Measurements from ENCODE around the gene STX1B.
"Not testable (repeated sequence)": the region's sequence is repeated elsewhere in the genome, so short reads cannot be mapped to it uniquely, and the experiment has no call there.

STX1B gene

DNA sequence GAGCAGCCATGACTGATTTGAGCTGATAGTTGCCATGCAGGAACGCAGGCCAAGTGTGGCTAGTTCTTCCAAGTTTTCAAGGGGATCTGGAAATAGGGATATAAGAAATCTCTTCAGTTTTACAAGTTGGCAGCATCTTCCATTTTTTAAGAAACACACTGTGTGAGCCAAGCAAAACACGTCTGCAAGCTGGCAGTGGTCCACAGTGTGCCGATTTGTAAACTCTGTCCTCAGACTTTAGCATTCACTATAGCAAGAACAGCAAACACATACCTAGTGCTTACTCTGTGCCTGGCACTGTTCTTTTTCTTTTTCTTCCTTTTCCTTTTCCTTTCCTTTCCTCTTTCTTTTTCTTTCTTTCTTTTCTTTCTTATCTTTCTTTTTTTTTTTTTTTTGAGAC, 58.7 kb downstream of the STX1B start:
- DNase-seq (ENCODE audit: low read depth in 2 of 2) = no peak

DNA sequence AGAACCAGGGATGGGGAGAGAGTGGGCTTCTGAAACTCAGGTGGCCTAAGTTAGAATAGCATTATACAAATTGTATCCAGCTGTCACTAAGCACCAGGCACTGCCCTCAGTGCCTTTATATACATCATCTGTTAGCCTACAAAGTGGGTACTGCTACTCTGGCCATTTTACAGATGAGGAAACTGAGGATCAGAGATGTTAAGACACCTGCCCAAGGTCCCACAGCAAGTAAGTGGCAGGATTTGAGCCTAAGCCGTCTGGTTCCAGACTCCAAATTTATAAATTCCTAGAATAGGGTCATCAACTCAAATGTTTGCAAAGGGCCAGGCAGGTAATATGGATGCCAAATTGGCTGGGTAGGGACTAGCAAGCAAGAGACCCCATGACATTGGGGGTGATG, 59.2 kb downstream of the STX1B start:
- DNase-seq (ENCODE audit: low read depth in 2 of 2) = no peak

DNA sequence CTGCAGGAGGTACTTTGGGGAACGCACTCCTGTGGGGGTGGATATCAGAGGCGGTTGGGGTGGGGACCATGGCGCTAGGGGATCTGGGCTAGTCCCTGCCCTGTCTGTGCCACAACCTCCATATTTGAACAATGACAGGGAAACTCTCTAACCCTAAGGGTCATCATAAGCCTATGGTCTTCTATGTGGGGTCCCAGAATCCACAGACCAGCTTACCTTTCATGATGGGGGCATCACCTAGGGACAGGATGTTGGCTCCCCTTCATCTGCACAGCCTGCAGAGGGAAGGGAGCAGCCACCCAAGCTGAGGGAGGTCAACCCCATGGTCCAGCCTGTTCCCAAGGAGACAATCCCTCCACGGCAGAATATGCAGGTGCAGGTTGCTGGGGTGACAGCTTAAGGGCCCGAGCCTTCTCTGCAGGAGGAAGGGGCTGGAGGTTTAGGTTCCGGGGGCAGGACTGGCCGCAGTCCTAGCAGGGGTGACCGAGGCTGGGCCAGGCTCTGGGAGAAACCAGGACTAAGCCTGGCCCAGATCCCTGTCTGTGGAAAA, 59.8 kb downstream of the STX1B start:
- DNase-seq (ENCODE audit: low read depth in 2 of 2) = no peak

DNA sequence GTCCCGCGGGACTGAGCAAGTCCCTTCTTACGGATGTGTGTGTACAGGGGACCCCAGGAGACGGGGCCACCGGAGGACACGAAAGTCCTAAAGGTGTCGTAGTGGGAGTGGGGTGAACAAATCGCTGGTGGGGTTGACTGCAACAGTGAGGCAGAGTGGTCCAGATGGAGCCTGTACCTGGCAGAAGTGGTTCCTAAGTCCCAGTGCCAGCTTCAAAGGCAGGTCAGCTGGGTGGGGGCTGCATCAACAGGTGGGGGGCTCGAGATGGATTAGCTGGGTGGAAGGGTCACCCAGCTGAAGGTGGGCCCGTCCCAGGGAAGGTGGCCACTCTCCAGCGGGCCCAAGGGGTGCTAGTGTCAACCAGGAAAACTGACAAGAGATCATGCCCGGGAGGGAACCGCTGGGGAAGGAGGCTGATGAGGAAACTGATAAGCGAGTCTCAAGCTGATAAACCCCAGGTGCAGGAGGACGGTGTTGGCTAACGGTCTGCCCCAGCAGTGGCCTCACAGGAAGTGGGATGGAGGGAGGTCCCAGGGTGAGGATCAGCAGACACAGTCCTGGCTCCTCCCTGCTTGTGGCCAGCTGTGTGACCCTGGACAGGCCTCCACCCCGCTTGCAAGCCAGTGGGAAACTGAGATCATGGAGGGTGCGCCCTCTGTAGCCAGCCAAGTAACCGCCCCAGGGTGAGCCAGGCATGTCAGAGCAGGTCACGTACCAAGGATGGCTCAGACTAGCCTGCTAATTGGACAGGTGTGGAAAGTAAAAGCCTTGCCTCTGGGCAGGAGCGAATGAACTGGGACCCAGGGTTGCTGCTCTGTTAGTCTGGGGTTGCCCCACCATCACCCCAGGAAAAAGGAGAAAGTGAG, 60.6 kb downstream of the STX1B start:
- no peak for DNase-seq (ENCODE audit: low read depth in 2 of 2)

DNA sequence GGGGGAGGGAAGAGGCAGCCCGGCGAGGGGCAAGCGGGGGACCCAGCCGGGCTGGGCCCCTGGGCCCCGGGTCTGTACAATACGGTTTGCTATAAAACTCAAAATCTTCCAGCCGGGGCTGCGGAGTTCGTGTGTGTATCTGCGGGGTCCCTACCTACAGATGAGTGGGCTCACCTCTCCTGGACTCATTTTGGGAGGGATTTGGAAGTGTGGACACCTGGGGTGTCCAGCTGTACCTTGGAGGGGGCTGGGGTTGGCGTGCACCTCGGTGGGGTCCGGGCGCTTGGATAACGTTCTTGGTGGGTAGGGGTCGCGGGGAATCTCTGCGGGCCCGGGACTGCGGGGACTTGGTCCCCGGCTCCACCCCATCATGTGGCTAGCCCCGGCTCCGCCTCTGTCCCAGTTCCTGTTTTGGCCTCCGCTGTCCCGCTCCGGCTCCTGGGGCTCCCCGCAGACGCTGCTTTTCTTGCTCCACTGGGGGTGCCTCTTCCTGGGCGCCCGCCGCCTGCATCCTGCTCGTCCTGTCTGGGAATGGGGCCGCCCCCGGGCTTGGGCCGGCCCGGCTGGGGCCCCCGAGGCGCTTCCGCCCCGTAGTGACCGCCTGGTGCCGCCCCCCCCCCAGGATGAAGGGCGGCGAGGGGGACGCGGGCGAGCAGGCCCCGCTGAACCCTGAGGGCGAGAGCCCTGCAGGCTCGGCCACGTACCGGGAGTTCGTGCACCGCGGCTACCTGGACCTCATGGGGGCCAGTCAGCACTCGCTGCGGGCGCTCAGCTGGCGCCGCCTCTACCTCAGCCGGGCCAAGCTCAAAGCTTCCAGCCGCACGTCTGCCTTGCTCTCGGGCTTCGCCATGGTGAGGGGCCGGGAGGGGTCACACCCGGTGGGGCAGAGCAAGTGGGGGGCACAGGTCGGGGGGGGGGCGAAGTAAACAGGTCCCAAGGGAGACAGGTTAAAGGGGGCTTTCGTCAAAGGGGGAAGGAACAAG, 61.5 kb downstream of the STX1B start, which contains the start of gene ORAI3:
ORAI3 (plus strand) TSS at position 402 of the 983 bp plus-strand sequence; CDS start at position 624, 222 bp downstream.
- no peak for DNase-seq (ENCODE audit: low read depth in 2 of 2)

DNA sequence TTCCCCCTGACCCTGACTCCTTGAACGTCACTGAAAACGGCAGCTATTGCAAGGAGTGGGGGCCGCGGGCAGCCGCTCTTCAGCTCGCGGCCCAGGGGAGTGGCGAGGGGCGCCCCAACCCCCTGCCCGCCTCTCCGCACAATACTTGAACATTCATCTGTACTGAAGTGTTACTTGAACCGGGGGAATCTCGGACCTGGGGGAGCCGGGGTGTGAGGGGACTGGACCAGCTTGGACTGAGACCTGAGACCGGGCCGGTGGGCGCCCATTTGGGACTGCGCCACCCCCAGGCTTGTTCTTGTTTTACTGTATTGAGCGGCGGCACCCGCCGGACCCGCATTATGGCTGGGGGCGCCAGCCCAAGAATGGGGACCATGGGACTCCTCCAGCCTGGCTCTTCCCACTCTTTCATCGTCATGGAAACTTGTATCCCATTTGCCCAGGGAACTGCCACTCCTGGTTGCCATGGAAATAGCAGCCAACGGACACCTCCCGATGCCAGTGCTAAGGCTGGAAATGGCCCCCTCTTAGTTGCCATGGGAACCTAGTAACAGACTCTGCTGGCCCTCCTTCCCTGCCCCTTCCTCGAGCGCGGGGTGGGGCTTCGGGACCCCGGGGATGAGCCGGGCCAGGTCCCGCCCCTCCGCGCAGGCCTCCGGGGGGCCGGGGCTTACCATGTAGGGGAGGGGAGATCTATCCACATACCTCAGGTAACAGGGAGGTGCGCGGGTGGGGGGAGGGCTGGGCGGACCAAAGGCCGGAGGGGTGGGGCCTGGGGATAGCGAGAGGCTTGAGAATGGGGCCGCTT, 62.4 kb downstream of the STX1B start:
- no peak for DNase-seq (ENCODE audit: low read depth in 2 of 2)

DNA sequence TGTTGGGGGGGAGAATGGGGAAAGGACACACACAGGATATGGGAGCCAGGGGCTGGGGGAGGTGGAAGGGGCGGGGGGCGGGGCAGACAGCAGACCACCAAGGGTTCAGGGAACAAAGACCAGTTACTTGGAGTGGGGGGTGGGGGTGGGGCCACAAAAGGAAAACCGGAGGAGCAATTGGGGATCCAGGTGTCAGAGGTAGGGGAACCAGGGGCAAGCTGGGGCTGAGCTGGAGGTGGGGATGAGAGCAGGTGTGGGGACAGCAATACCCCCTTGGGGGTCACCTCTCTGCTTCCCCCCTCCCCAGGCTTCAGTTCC, 62.9 kb downstream of the STX1B start:
- DNase-seq (ENCODE audit: low read depth in 2 of 2) = no peak

DNA sequence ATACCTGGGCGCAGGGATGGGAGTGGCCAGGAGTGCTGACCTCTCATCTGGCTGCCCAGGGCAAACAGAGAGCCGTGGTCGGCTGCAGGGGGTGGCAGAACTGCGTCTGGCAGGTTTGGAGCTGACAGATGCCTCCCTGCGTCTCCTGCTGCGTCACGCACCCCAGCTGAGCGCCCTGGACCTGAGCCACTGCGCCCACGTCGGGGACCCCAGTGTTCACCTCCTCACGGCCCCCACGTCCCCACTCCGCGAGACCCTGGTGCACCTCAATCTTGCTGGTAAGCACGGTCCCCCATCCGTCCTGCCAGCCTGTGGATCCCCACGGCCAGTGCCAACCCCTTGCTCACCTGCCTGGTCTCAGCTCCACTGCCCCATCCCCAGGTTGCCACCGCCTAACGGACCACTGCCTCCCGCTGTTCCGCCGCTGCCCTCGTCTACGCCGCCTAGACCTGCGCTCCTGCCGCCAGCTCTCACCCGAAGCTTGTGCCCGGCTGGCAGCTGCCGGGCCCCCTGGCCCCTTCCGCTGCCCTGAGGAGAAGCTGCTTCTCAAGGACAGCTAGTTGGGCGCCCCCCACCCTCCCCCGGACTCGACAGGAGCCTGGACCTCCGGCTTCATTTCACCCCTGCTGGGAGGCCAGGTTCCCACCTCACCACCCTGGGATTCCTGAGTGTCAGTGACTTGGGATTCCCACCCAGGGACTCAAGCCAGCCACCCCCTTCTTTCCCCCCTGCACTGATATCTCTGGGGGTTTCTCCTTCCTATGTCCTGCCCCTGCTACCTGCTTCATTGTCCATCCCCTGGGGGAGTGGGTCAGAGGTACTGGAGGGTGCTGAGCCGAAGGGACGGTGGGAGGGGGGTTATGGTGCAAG, 63.5 kb downstream of the STX1B start:
- no peak for DNase-seq (ENCODE audit: low read depth in 2 of 2)

DNA sequence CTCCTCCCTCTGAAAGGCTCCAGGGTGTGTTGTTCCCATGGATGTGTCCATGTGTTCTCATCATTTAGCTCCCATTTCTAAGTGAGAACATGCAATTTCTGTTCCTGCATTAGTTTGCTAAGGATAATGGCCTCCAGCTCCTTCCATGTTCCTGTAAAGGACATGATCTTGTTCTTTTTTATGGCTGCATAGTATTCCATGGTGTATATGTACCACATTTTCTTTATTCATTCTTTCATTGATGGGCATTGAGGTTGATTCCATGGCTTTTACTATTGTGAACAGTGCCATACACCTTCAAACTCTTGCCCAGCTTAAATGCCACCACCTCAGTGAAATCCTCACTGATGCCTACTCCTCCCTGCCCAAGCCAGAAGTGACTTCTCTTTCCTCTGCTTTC, 66.1 kb downstream of the STX1B start:
- DNase-seq (ENCODE audit: low read depth in 2 of 2) = no peak

DNA sequence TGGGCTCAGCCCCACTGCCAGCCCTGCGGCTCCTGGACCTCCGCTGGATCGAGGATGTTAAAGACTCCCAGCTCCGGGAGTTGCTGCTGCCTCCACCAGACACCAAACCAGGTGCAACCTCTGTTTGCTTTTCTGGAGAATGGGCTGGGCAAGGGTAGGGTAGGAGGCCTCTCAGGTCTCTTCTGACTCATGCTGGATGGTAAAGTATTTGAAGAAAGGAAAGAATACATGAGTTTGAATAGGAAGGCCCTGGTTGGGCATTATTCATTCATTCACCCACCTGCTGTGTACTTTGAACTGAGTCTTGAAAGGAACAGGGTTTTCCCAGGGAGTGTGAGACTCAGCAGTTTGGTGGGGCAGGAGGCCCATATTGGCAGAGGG, 68.0 kb downstream of the STX1B start:
- no peak for DNase-seq (ENCODE audit: low read depth in 2 of 2)

DNA sequence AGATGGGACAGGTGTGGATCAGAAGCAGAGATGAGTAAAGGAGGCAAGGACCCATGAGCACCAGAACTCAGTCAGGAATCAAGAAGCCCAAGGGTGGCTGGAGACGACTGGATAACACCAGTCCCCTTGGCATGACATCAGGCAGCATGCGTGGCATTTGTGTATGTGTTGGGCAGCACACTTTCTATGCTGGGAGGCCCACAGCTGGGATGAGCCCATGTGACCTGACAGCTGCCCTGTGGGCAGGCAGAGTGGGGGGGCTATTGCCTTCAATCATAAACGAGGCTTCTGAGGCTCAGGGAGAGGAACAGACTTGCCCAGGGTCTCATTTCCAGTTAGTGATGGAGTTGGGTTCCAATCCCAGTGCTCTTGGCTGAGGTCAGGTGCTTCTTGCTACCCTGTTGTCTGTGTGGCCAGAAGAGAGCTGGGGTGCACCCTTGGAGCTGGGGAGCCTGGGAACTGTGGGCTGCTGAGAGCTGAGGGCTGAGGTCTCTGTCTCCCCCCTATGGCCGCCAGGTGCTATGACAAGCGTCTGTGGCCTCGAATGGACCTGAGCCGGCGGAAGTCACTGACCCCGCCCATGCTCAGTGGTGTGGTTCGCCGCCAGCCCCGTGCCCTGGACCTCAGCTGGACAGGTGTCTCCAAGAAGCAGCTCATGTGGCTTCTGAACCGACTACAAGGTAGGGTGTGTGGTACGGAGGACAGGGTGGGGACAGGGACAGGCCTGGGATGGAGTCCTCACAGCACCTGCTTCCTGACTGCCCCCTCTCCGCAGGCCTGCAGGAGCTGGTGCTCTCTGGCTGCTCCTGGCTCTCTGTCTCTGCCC, 68.6 kb downstream of the STX1B start:
- no peak for DNase-seq (ENCODE audit: low read depth in 2 of 2)

DNA sequence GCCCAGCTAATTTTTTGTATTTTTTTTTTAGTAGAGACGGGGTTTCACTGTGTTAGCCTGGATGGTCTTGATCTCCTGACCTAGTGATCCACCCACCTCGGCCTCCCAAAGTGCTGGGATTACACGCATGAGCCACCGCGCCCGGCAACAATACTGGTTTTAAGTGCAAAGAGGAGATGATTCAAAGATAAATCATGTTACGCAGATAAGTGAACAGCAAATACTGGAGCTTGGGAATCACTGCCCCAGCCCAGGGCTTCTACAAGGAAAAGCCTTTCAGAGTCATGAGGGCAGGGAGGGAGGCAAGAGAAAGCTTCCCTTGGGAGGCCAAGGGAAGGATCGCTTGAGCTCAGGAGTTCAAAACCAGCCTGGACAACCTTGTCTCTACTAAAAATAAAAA, 70.9 kb downstream of the STX1B start:
- DNase-seq (ENCODE audit: low read depth in 2 of 2) = not testable (repeated sequence)

Measured in stimulated activated CD4-positive, alpha-beta T cell treated with anti-CD3 and anti-CD28 coated beads, Interleukin-1b, Interleukin-23, amount 100 ng/mL, for 1 hour (primary cell).